ENCODE measurements around the gene UBTD1. TPM values are rescaled to one million over a fixed set of nuclear protein-coding genes. Genes with fewer than 3 reads are reported as not detected.

The UBTD1 gene
- total RNA-seq, 1 experiment from 2014 or later, result 19.0 TPM

DNA sequence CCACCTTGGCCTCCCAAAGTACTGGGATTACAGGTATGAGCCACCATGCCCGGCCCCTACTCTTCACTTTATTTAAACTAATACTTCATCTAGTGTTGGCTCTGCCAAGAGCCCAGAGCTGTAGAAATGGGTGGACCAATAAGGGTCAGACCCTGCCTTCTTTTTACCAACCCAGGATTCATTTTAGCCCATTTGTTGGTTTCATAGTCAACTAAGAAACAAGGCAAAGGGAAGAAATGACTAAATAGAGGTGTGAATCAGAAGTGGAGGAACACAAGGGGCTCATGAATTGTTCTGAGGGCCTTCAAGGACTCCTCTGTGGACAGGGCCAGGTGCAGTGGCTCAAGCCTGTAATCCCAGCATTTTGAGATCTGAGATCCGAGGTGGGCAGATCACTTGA lies 74.9 kb downstream of the UBTD1 start:
- Histone ChIP-seq H3K27ac (ENCODE audit: insufficient read length, low read depth, low read length) (no peak overlapping the region), H2BK5ac (ENCODE audit: insufficient read length, low read length) (no peak overlapping the region), H3K4me1 (ENCODE audit: insufficient read depth, low read length) (no peaks in the 10 kb centered on the region), H4K5ac (ENCODE audit: insufficient read length, low read depth, low read length) (no peak overlapping the region), H2BK120ac (ENCODE audit: low read depth, low read length, poor library complexity, severe bottlenecking) (no peak overlapping the region), H3K4ac (ENCODE audit: low read depth, low read length) (no peak overlapping the region), H3K23ac (ENCODE audit: insufficient read length, low read depth, low read length) (no peak overlapping the region), H3K56ac (ENCODE audit: insufficient read length, low read depth, low read length) (no peak overlapping the region), H3K27me3 (ENCODE audit: insufficient read depth, low read length) (no peaks in the 10 kb centered on the region), H2AFZ (ENCODE audit: low read length) (no peak overlapping the region), H2BK20ac (ENCODE audit: low read depth, low read length, poor library complexity, severe bottlenecking) (no peak overlapping the region), H3T11ph (ENCODE audit: low read length) (no peak overlapping the region), H3K14ac (ENCODE audit: insufficient read depth, low read length) (no peak overlapping the region), H3K79me2 (ENCODE audit: insufficient read depth, low read length) (no peaks in the 10 kb centered on the region), H3K23me2 (ENCODE audit: insufficient read length, low read depth, low read length, poor library complexity, severe bottlenecking) (no peaks in the 10 kb centered on the region), H4K91ac (ENCODE audit: insufficient read length, low read depth, low read length) (no peak overlapping the region), H3K9me3 (ENCODE audit: control insufficient read depth, low read depth, low read length) (no peaks in the 10 kb centered on the region), H2BK12ac (ENCODE audit: insufficient read length, low read depth, low read length) (no peak overlapping the region), H2AK5ac (ENCODE audit: insufficient read length, low read length) (no peak overlapping the region), H2BK15ac (ENCODE audit: low read depth, low read length) (no peak overlapping the region), H3K79me1 (ENCODE audit: insufficient read depth, low read depth, low read length, poor library complexity, severe bottlenecking) (no peaks in the 10 kb centered on the region), H4K8ac (replicated peaks; ENCODE audit: insufficient read length, low read depth, low read length) (no peak overlapping the region), H3K18ac (ENCODE audit: insufficient read length, low read depth, low read length) (no peak overlapping the region), H3K4me2 (ENCODE audit: insufficient read depth, insufficient read length, low read length) (no peak overlapping the region), H3K9ac (ENCODE audit: extremely low read depth, insufficient read length, low read length) (no peak overlapping the region), H4K20me1 (ENCODE audit: control insufficient read depth, insufficient read depth, insufficient read length) (no peaks in the 10 kb centered on the region)
- peaks cover 11 to 13% of the 10 kb centered on the region in 2 experiments for H3K4me1 Mint-ChIP-seq
- DNase-seq, result no peak
- H3K27ac Mint-ChIP-seq, result no peak overlapping the region; a peak in 1 of 7 replicates
- H3K36me3 Mint-ChIP-seq (ENCODE audit: insufficient read depth in 1 of 3, low read depth in 3 of 3), result peaks cover 0 to 10% (median 0%) of the 10 kb centered on the region in 3 experiments; a peak in 3 of 7 replicates
- H3K4me3 Mint-ChIP-seq, result no peak overlapping the region
- no CpG with 5 or more reads among the region's 2 CpGs for WGBS (ENCODE audit: extremely low coverage, insufficient read length, low lambda C conversion rate)
- H3K9me3 Mint-ChIP-seq, result no peaks in the 10 kb centered on the region
- no peaks in the 10 kb centered on the region for H3K27me3 Mint-ChIP-seq (ENCODE audit: low read depth)
- TF ChIP-seq, protein P1, sequence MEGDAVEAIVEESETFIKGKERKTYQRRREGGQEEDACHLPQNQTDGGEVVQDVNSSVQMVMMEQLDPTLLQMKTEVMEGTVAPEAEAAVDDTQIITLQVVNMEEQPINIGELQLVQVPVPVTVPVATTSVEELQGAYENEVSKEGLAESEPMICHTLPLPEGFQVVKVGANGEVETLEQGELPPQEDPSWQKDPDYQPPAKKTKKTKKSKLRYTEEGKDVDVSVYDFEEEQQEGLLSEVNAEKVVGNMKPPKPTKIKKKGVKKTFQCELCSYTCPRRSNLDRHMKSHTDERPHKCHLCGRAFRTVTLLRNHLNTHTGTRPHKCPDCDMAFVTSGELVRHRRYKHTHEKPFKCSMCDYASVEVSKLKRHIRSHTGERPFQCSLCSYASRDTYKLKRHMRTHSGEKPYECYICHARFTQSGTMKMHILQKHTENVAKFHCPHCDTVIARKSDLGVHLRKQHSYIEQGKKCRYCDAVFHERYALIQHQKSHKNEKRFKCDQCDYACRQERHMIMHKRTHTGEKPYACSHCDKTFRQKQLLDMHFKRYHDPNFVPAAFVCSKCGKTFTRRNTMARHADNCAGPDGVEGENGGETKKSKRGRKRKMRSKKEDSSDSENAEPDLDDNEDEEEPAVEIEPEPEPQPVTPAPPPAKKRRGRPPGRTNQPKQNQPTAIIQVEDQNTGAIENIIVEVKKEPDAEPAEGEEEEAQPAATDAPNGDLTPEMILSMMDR (conservative IDR thresholded peaks at IDR 0.05), result no peak
